Gastrocnemius medialis (tissue), 4 donors: ENCODE measurements around the gene CTIF.

Experiments used
- POLR2A ChIP-seq, 2 donors: fragments of 450-650 bp; IDR thresholded peaks; one replicate each; pipeline ENCODE4 v1.6.1; 2017; ENCODE audit warnings: antibody characterized with exemption in 2 of 2, mild to moderate bottlenecking in 2 of 2, moderate library complexity in 2 of 2
- TF ChIP-seq, protein P1 (sequence below), 5 experiments: fragments of 450-650 bp in 3 of 5; fragments of 200-600 bp in 2 of 5; sonication (generic) in 2 of 5; IDR thresholded peaks in 4 of 5; conservative IDR thresholded peaks in 1 of 5; 1 replicate in 4 of 5; 2 replicates in 1 of 5; pipeline ENCODE4 v1.5.1; 2016 to 2019; ENCODE audit warnings: antibody characterized with exemption in 5 of 5, mild to moderate bottlenecking in 3 of 5, moderate library complexity in 3 of 5

DNA sequence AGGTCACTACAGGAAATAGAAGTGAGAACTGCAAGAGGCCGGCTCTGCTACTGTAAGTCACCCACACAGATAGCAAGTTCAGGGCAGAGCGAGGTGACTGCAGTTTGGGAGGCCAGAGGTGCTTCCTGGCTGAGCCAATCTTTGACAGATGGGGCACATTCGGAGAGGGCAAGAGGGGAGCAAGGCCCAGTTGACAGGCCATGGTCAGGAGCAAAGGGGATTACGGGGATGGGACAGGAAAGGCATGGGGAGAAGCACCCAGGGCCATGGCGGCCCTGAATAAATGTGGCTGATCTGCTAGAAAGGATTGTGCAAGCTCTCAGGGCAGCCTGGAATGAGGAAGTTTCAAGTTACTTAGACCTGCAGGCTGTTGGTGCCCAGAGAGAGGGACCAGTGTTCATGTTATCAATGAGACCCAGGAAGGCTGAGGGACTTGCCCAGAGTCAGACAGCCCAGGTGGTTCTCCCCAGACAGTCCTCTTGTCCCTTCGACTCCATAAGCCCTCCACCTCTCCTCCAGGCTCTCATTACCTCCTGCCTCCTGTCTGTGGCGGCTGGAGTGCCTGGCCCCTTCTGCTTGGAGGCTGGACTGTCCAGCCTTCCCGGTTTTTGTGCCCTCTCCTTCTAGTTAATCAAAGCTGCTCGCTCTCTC, 123.3 kb downstream of the CTIF start:
- TF ChIP-seq, protein P1, sequence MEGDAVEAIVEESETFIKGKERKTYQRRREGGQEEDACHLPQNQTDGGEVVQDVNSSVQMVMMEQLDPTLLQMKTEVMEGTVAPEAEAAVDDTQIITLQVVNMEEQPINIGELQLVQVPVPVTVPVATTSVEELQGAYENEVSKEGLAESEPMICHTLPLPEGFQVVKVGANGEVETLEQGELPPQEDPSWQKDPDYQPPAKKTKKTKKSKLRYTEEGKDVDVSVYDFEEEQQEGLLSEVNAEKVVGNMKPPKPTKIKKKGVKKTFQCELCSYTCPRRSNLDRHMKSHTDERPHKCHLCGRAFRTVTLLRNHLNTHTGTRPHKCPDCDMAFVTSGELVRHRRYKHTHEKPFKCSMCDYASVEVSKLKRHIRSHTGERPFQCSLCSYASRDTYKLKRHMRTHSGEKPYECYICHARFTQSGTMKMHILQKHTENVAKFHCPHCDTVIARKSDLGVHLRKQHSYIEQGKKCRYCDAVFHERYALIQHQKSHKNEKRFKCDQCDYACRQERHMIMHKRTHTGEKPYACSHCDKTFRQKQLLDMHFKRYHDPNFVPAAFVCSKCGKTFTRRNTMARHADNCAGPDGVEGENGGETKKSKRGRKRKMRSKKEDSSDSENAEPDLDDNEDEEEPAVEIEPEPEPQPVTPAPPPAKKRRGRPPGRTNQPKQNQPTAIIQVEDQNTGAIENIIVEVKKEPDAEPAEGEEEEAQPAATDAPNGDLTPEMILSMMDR (IDR thresholded peaks at IDR 0.05 in 4 of 5, conservative IDR thresholded peaks at IDR 0.05 in 1 of 5) = no peak
- no peak for TF ChIP-seq POLR2A (IDR thresholded peaks at IDR 0.05)
